Measurements from ENCODE around the gene LSG1. TPM values are rescaled to one million over a fixed set of nuclear protein-coding genes. Genes with fewer than 3 reads are reported as not detected.

The LSG1 gene
- total RNA-seq, 3 donors from 2014 or later (not counting 1 experiment from before 2014, with no cell fraction given): 56.4 to 67.6 (median 64.9) TPM

- Mint-ChIP-seq H3K27me3 (ENCODE audit: low read depth in 2 of 2) (no peaks in the 10 kb centered on the region), H3K27ac (no peak overlapping the region), H3K9me3 (no peaks in the 10 kb centered on the region), H3K36me3 (no peaks in the 10 kb centered on the region), H3K4me1 (no peaks in the 10 kb centered on the region), H3K4me3 (no peak overlapping the region)
- no peak overlapping the region for H3K27ac ChIP-seq (ENCODE audit: low read length)
- DNase-seq (no peak), ATAC-seq (no peak)
- H3K27me3 ChIP-seq (ENCODE audit: control insufficient read depth, insufficient read depth, low read length): no peaks in the 10 kb centered on the region
- H3K9me3 ChIP-seq (ENCODE audit: control insufficient read depth, insufficient read depth, low read length): no peaks in the 10 kb centered on the region
- TF ChIP-seq CTCF (IDR thresholded peaks at IDR 0.05): no peak
- H3K4me3 ChIP-seq (ENCODE audit: low read length): no peak overlapping the region
- WGBS (ENCODE audit: insufficient coverage): 97% methylated on average over 6 of the region's 6 CpGs
- intact Hi-C loops (cut with micrococcal nuclease): no loop called here
- H3K36me3 ChIP-seq (ENCODE audit: control insufficient read depth, insufficient read depth, low read length): no peaks in the 10 kb centered on the region
- H3K4me1 ChIP-seq (ENCODE audit: control insufficient read depth, insufficient read depth, low read length): no peaks in the 10 kb centered on the region
Observed at GRCh38 chr3:194624956-194625355, 47.0 kb downstream of the LSG1 start.

- intact Hi-C loops (cut with micrococcal nuclease): no loop called here
- Mint-ChIP-seq H3K9me3 (no peaks in the 10 kb centered on the region), H3K36me3 (no peaks in the 10 kb centered on the region), H3K27me3 (ENCODE audit: low read depth in 2 of 2) (no peaks in the 10 kb centered on the region), H3K27ac (no peak overlapping the region), H3K4me3 (no peak overlapping the region), H3K4me1 (no peaks in the 10 kb centered on the region)
- Histone ChIP-seq H3K27ac (ENCODE audit: low read length) (no peak overlapping the region), H3K4me1 (ENCODE audit: control insufficient read depth, insufficient read depth, low read length) (no peaks in the 10 kb centered on the region), H3K9me3 (ENCODE audit: control insufficient read depth, insufficient read depth, low read length) (no peaks in the 10 kb centered on the region), H3K27me3 (ENCODE audit: control insufficient read depth, insufficient read depth, low read length) (no peaks in the 10 kb centered on the region), H3K4me3 (ENCODE audit: low read length) (no peak overlapping the region), H3K36me3 (ENCODE audit: control insufficient read depth, insufficient read depth, low read length) (no peaks in the 10 kb centered on the region)
- DNase-seq (no peak), ATAC-seq (no peak)
- WGBS (ENCODE audit: insufficient coverage): 96% methylated on average over 25 of the region's 25 CpGs
- no peak for TF ChIP-seq CTCF (IDR thresholded peaks at IDR 0.05)
Observed at GRCh38 chr3:194623449-194624290, 48.3 kb downstream of the LSG1 start.

GRCh38 chr3:194622621-194623340 lies 49.2 kb downstream of the LSG1 start:
- intact Hi-C loops (cut with micrococcal nuclease): no loop called here
- ATAC-seq (no peak), DNase-seq (no peak)
- Histone ChIP-seq H3K4me1 (ENCODE audit: control insufficient read depth, insufficient read depth, low read length) (no peaks in the 10 kb centered on the region), H3K36me3 (ENCODE audit: control insufficient read depth, insufficient read depth, low read length) (no peaks in the 10 kb centered on the region), H3K27me3 (ENCODE audit: control insufficient read depth, insufficient read depth, low read length) (no peaks in the 10 kb centered on the region), H3K27ac (ENCODE audit: low read length) (no peak overlapping the region), H3K9me3 (ENCODE audit: control insufficient read depth, insufficient read depth, low read length) (no peaks in the 10 kb centered on the region), H3K4me3 (ENCODE audit: low read length) (no peak overlapping the region)
- no peaks in the 10 kb centered on the region for H3K4me1 Mint-ChIP-seq
- no peak for TF ChIP-seq CTCF (IDR thresholded peaks at IDR 0.05)
- WGBS (ENCODE audit: insufficient coverage): 94% methylated on average over 26 of the region's 26 CpGs
- H3K4me3 Mint-ChIP-seq: no peak overlapping the region
- no peak overlapping the region for H3K27ac Mint-ChIP-seq
- no peaks in the 10 kb centered on the region for H3K36me3 Mint-ChIP-seq
- no peaks in the 10 kb centered on the region for H3K27me3 Mint-ChIP-seq (ENCODE audit: low read depth in 2 of 2)
- H3K9me3 Mint-ChIP-seq: no peaks in the 10 kb centered on the region

Data from natural killer cell (primary cell).